Esophagus squamous epithelium (tissue), 4 donors: ENCODE measurements around the gene RFX2.

Experiments used
- CTCF ChIP-seq, 6 experiments: fragments of 450-650 bp in 4 of 6; fragments of 200-600 bp in 2 of 6; sonication (generic) in 2 of 6; IDR thresholded peaks; one replicate each; pipeline ENCODE4 v1.5.1; 2016 to 2019; ENCODE audit warnings: antibody characterized with exemption in 6 of 6, mild to moderate bottlenecking in 4 of 6, moderate library complexity in 4 of 6
- POLR2A ChIP-seq, 4 donors: fragments of 450-650 bp; IDR thresholded peaks; one replicate each; pipeline ENCODE4 v1.6.1; 2017; ENCODE audit warnings: antibody characterized with exemption in 4 of 4, mild to moderate bottlenecking in 4 of 4, moderate library complexity in 3 of 4

DNA sequence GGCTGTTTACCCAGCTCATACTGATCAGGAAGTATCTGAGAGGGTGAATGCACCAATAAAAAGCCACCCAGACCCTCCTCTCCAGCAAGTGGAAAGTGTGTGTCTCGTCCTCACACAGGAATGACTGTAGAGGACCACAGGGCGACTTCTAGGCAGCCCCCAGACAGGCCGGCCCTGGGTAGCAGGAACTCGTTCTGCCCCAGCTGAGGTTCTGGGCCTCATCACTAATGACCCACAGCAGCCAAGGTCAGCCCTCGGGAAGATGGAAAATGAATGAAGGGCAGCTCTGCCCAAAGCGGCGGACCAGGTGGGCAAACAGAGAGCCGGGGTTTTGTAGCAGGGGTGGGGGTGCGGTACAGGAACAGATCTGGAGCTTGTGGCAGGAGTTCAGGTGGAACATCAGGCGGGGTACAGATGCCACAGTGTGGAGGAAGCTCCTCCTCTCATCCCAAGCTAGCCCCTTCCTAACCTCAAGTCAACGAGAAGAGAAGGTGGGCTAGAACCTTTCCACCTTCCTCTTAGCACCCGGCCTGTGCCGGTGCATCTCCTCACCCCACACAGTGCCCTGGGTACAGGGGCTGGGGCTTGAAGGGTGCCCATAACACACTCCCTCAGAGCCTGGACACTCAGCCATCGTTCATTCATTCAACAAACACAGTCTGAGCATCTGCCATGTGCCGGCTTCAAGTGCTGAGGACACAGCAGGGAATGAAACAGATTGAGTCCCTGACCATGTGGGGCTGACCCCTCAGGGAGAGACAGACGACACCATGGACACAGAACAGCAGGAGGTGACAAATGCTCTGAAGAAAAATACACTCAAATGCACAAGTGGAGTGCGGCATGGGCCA is 36.2 kb downstream of the RFX2 start:
- TF ChIP-seq CTCF (IDR thresholded peaks at IDR 0.05) (no peak), POLR2A (IDR thresholded peaks at IDR 0.05) (no peak)
